H9 (cell line): ENCODE data around the gene MYOF. TPM values are rescaled to one million over a fixed set of nuclear protein-coding genes. Genes with fewer than 3 reads are reported as not detected.

Experiments used
- DNase-seq: peaks from one replicate; pipeline ENCODE4 v3.0.0-alpha.2; 2017
- H2AFZ ChIP-seq: one replicate; pipeline ENCODE4 v1.6.1; 2013; ENCODE audit warnings: mild to moderate bottlenecking, low read length, control low read depth, moderate library complexity
- H2AK5ac ChIP-seq: 2 replicates; pipeline ENCODE4 v1.6.1; 2013; ENCODE audit warnings: low read length, control low read depth, mixed read lengths; ENCODE audit not compliant: insufficient read length
- H2BK120ac ChIP-seq: one replicate; pipeline ENCODE4 v1.6.1; 2013; ENCODE audit warnings: low read depth, mild to moderate bottlenecking, low read length, control low read depth, inconsistent platforms; ENCODE audit not compliant: poor library complexity, severe bottlenecking
- H2BK12ac ChIP-seq: 2 replicates; pipeline ENCODE4 v1.6.1; 2013; ENCODE audit warnings: low read length, control low read depth, mixed read lengths, low read depth; ENCODE audit not compliant: insufficient read length
- H2BK15ac ChIP-seq: 2 replicates; pipeline ENCODE4 v1.6.1; 2013; ENCODE audit warnings: low read depth, low read length, control low read depth
- H2BK20ac ChIP-seq: one replicate; pipeline ENCODE4 v1.6.1; 2013; ENCODE audit warnings: low read depth, mild to moderate bottlenecking, low read length, control low read depth, inconsistent platforms; ENCODE audit not compliant: poor library complexity, severe bottlenecking
- H2BK5ac ChIP-seq: 2 replicates; pipeline ENCODE4 v1.6.1; 2013; ENCODE audit warnings: low read length, control low read depth, mixed read lengths; ENCODE audit not compliant: insufficient read length
- H3K14ac ChIP-seq: 2 replicates; pipeline ENCODE4 v1.6.1; 2013; ENCODE audit warnings: low read length, control low read depth; ENCODE audit not compliant: insufficient read depth
- H3K18ac ChIP-seq: 2 replicates; pipeline ENCODE4 v1.6.1; 2013; ENCODE audit warnings: low read depth, mild to moderate bottlenecking, mixed read lengths, low read length, control low read depth; ENCODE audit not compliant: insufficient read length
- H3K23ac ChIP-seq: 2 replicates; pipeline ENCODE4 v1.6.1; 2013; ENCODE audit warnings: low read length, control low read depth, mixed read lengths, low read depth; ENCODE audit not compliant: insufficient read length
- H3K23me2 ChIP-seq: 2 replicates; pipeline ENCODE4 v1.6.1; 2013; ENCODE audit warnings: low read depth, mild to moderate bottlenecking, mixed read lengths, low read length, control low read depth; ENCODE audit not compliant: insufficient read length, poor library complexity, severe bottlenecking
- H3K27ac ChIP-seq: 2 replicates; pipeline ENCODE4 v1.5.1; 2013; ENCODE audit warnings: low read length, control low read depth, mixed read lengths, low read depth; ENCODE audit not compliant: insufficient read length
- H3K27me3 ChIP-seq: 2 replicates; pipeline ENCODE4 v1.6.1; 2013; ENCODE audit warnings: low read length, control low read depth, inconsistent platforms; ENCODE audit not compliant: insufficient read depth
- H3K4ac ChIP-seq: 2 replicates; pipeline ENCODE4 v1.6.1; 2013; ENCODE audit warnings: low read depth, mild to moderate bottlenecking, control low read depth, inconsistent platforms, low read length, moderate library complexity
- H3K4me1 ChIP-seq: 2 replicates; pipeline ENCODE4 v1.6.1; 2013; ENCODE audit warnings: low read length, control low read depth, inconsistent platforms; ENCODE audit not compliant: insufficient read depth
- H3K4me2 ChIP-seq: 2 replicates; pipeline ENCODE4 v1.6.1; 2013; ENCODE audit warnings: low read length, control low read depth, mixed read lengths; ENCODE audit not compliant: insufficient read length, insufficient read depth
- H3K56ac ChIP-seq: 2 replicates; pipeline ENCODE4 v1.6.1; 2013; ENCODE audit warnings: low read depth, mild to moderate bottlenecking, mixed read lengths, low read length, control low read depth; ENCODE audit not compliant: insufficient read length
- H3K79me1 ChIP-seq: 2 replicates; pipeline ENCODE4 v1.6.1; 2013; ENCODE audit warnings: low read depth, mild to moderate bottlenecking, moderate library complexity, low read length, control low read depth, inconsistent platforms; ENCODE audit not compliant: insufficient read depth, poor library complexity, severe bottlenecking
- H3K79me2 ChIP-seq: 2 replicates; pipeline ENCODE4 v1.6.1; 2013; ENCODE audit warnings: low read length, control low read depth, inconsistent platforms; ENCODE audit not compliant: insufficient read depth
- H3K9ac ChIP-seq: 2 replicates; pipeline ENCODE4 v1.6.1; 2013; ENCODE audit warnings: low read length, control low read depth, mixed read lengths; ENCODE audit not compliant: insufficient read length; ENCODE audit errors: extremely low read depth
- H3K9me3 ChIP-seq: one replicate; pipeline ENCODE4 v1.6.1; 2013; ENCODE audit warnings: low read depth, low read length, inconsistent platforms; ENCODE audit not compliant: control insufficient read depth
- H3T11ph ChIP-seq: one replicate; pipeline ENCODE4 v1.6.1; 2013; ENCODE audit warnings: mild to moderate bottlenecking, low read length, control low read depth, inconsistent platforms
- H4K20me1 ChIP-seq: one replicate; pipeline ENCODE4 v1.6.1; 2013; ENCODE audit not compliant: control insufficient read depth, insufficient read length, insufficient read depth
- H4K5ac ChIP-seq: 2 replicates; pipeline ENCODE4 v1.6.1; 2013; ENCODE audit warnings: low read depth, mild to moderate bottlenecking, mixed read lengths, low read length, control low read depth; ENCODE audit not compliant: insufficient read length
- H4K8ac ChIP-seq: replicated peaks from 2 replicates; pipeline ENCODE4 v1.6.1; 2013; ENCODE audit warnings: low read length, control low read depth, mixed read lengths, low read depth; ENCODE audit not compliant: insufficient read length
- H4K91ac ChIP-seq: 2 replicates; pipeline ENCODE4 v1.6.1; 2013; ENCODE audit warnings: low read depth, mild to moderate bottlenecking, moderate library complexity, mixed read lengths, low read length, control low read depth; ENCODE audit not compliant: insufficient read length
- H3K27ac Mint-ChIP-seq, 3 experiments: 2 replicates in 2 of 3; 3 replicates in 1 of 3; pipeline ENCODE4 v1.8.0; 2020 to 2021; ENCODE audit warnings: mixed read lengths in 3 of 3, mild to moderate bottlenecking in 1 of 3, moderate library complexity in 1 of 3
- H3K27me3 Mint-ChIP-seq: 2 replicates; pipeline ENCODE4 v1.8.0; 2021; ENCODE audit warnings: low read depth, mild to moderate bottlenecking, moderate library complexity, mixed read lengths
- H3K36me3 Mint-ChIP-seq, 3 experiments: 2 replicates in 2 of 3; 3 replicates in 1 of 3; pipeline ENCODE4 v1.8.0; 2020 to 2021; ENCODE audit warnings: low read depth in 3 of 3, mixed read lengths in 3 of 3; ENCODE audit not compliant: insufficient read depth in 1 of 3
- H3K4me1 Mint-ChIP-seq, 2 experiments: 2 replicates each; pipeline ENCODE4 v1.8.0; 2020; ENCODE audit warnings: mixed read lengths in 2 of 2
- H3K4me3 Mint-ChIP-seq, 2 experiments: 2 replicates in 1 of 2; 3 replicates in 1 of 2; pipeline ENCODE4 v1.8.0; 2020 to 2021; ENCODE audit warnings: mild to moderate bottlenecking in 2 of 2, mixed read lengths in 2 of 2, moderate library complexity in 1 of 2
- H3K9me3 Mint-ChIP-seq, 2 experiments: 2 replicates in 1 of 2; 3 replicates in 1 of 2; pipeline ENCODE4 v1.8.0; 2020; ENCODE audit warnings: mild to moderate bottlenecking in 2 of 2, mixed read lengths in 2 of 2, moderate library complexity in 1 of 2
- CTCF ChIP-seq: fragments of 200-600 bp; sonication (generic); conservative IDR thresholded peaks from 3 replicates; pipeline ENCODE4 v1.8.0; 2021; ENCODE audit warnings: antibody characterized with exemption, mild to moderate bottlenecking
- WGBS: extraction: QIAGEN DNeasy Blood & Tissue Kit; methylation state at CpG from one replicate; pipeline ENCODE4 v1.1.7; 2013; ENCODE audit warnings: missing lambda C conversion rate, low lambda C conversion rate, mixed read lengths; ENCODE audit not compliant: insufficient read length; ENCODE audit errors: extremely low coverage; 5-methylcytosine and 5-hydroxymethylcytosine counted together
- total RNA-seq: library from RNA; stranded (reverse); gene quantifications from 2 replicates; pipeline ENCODE4 v1.2.1, GENCODE V29; 2021

The MYOF gene
- total RNA-seq, 1 experiment from 2014 or later, result 2.8 TPM

GRCh38 chr10:93463723-93464476 is 18.2 kb downstream of the MYOF start:
- H2BK120ac ChIP-seq, result no peak overlapping the region
- no peak overlapping the region for H3K4me2 ChIP-seq
- H3K27ac ChIP-seq, result no peak overlapping the region
- no peak overlapping the region for H3K14ac ChIP-seq
- H3K9me3 ChIP-seq, result no peaks in the 10 kb centered on the region
- no CpG with 5 or more reads among the region's 6 CpGs for WGBS
- no peaks in the 10 kb centered on the region for H3K27me3 ChIP-seq
- H3K9ac ChIP-seq, result no peak overlapping the region
- H3K4me1 Mint-ChIP-seq, result peaks cover 15 to 18% of the 10 kb centered on the region in 2 experiments
- H2BK15ac ChIP-seq, result no peak overlapping the region
- no peaks in the 10 kb centered on the region for H3K79me2 ChIP-seq
- H3K4ac ChIP-seq, result no peak overlapping the region
- H4K91ac ChIP-seq, result no peak overlapping the region
- no peaks in the 10 kb centered on the region for H3K79me1 ChIP-seq
- no peak for TF ChIP-seq CTCF
- no peak overlapping the region for H2AFZ ChIP-seq
- no peak overlapping the region for H2AK5ac ChIP-seq
- H2BK20ac ChIP-seq, result no peak overlapping the region
- H3T11ph ChIP-seq, result no peak overlapping the region
- H3K23ac ChIP-seq, result no peak overlapping the region
- H3K56ac ChIP-seq, result no peak overlapping the region
- no peak overlapping the region for H4K8ac ChIP-seq
- no peak overlapping the region for H2BK5ac ChIP-seq
- no peaks in the 10 kb centered on the region for H3K23me2 ChIP-seq
- no peaks in the 10 kb centered on the region for H4K20me1 ChIP-seq
- no peak overlapping the region for H3K18ac ChIP-seq
- no peak overlapping the region for H2BK12ac ChIP-seq
- H3K27me3 Mint-ChIP-seq, result no peaks in the 10 kb centered on the region
- H3K4me1 ChIP-seq, result no peaks in the 10 kb centered on the region; the same call in 1 of the 2 replicates
- no peaks in the 10 kb centered on the region for H3K36me3 Mint-ChIP-seq
- no peak for DNase-seq
- H3K4me3 Mint-ChIP-seq, result no peak overlapping the region
- no peak overlapping the region for H4K5ac ChIP-seq
- H3K27ac Mint-ChIP-seq, result no peak overlapping the region
- no peaks in the 10 kb centered on the region; a peak in 1 of 5 replicates for H3K9me3 Mint-ChIP-seq
